Heart right ventricle (tissue), 16 donors: ENCODE data around the gene TMEM130. TPM values are rescaled to one million over a fixed set of nuclear protein-coding genes. Genes with fewer than 3 reads are reported as not detected.

Experiments
- ATAC-seq, 8 donors: fragments of 200-7000 bp; cut with Tn5 transposase; one replicate each; pipeline ENCODE4 v1.9.1; 2020; ENCODE audit warnings: mild to moderate bottlenecking in 8 of 8, moderate library complexity in 8 of 8, moderate number of reproducible peaks in 1 of 8
- DNase-seq, 2 donors: peaks; one replicate each; pipeline ENCODE4 v3.0.0-alpha.2; 2020
- H3K27ac ChIP-seq, 10 donors: fragments of 200-600 bp; sonication (generic) in 2 of 10; one replicate each; pipeline versions ENCODE4 v1.5.0 to v1.8.0; 2020 to 2022; ENCODE audit warnings: mild to moderate bottlenecking in 3 of 10
- H3K27me3 ChIP-seq, 7 donors: fragments of 200-600 bp; one replicate each; pipeline ENCODE4 v1.8.0; 2021 to 2022; ENCODE audit warnings: mild to moderate bottlenecking in 2 of 7
- H3K36me3 ChIP-seq, 9 donors: fragments of 200-600 bp; sonication (generic) in 1 of 9; one replicate each; pipeline versions ENCODE4 v1.5.0 to v1.8.0; 2020 to 2022; ENCODE audit warnings: mild to moderate bottlenecking in 2 of 9
- H3K4me1 ChIP-seq, 9 donors: fragments of 200-600 bp; sonication (generic) in 1 of 9; one replicate each; pipeline versions ENCODE4 v1.5.0 to v1.8.0; 2020 to 2022; ENCODE audit warnings: mild to moderate bottlenecking in 4 of 9
- H3K4me3 ChIP-seq, 10 donors: fragments of 200-600 bp; sonication (generic) in 2 of 10; one replicate each; pipeline versions ENCODE4 v1.5.0 to v1.8.0; 2020 to 2022; ENCODE audit warnings: mild to moderate bottlenecking in 7 of 10, moderate library complexity in 2 of 10
- H3K9me3 ChIP-seq, 11 donors: fragments of 200-600 bp in 10 of 11; sonication (generic) in 2 of 11; one replicate each; pipeline versions ENCODE4 v1.5.0 to v1.8.0; 2013 to 2022; ENCODE audit warnings: mild to moderate bottlenecking in 2 of 11, control low read depth in 1 of 11, moderate library complexity in 1 of 11
- CTCF ChIP-seq, 9 donors: fragments of 200-600 bp; sonication (generic) in 2 of 9; IDR thresholded peaks; one replicate each; pipeline versions ENCODE4 v1.5.0 to v1.8.0; 2021 to 2022; ENCODE audit warnings: antibody characterized with exemption in 9 of 9, mild to moderate bottlenecking in 5 of 9, moderate library complexity in 1 of 9
- WGBS, 2 donors: extraction: QIAGEN DNeasy Blood & Tissue Kit; methylation state at CpG; one replicate each; pipeline ENCODE4 v1.1.7; 2013; ENCODE audit warnings: inconsistent platforms in 1 of 2; 5-methylcytosine and 5-hydroxymethylcytosine counted together
- intact Hi-C, 10 donors: fragments of 100-400 bp; cut with DNase I; formaldehyde crosslinking; loops; one replicate each; pipeline versions ENCODE4 v1.11.1 to v1.14.2; 2022
- polyA plus RNA-seq, 2 donors: library from polyadenylated mRNA; stranded (reverse); fragments of 200-250 nt; gene quantifications; one replicate each; pipeline ENCODE4 v1.2.3, GENCODE V29; 2013
- total RNA-seq, 10 donors: library from RNA; stranded (reverse); fragmentation: NEBNext Ultra II Directional in 3 of 10; extraction: Animal tissue kit (Norgen Biotek cat#: 25700) in 3 of 10; gene quantifications; one replicate each; pipeline versions ENCODE4 v1.2.1 to v1.2.4, GENCODE V29; 2021 to 2023
- donor health status: Arrhythmogenic right ventricular cardiomyopathy.
- donor health status: ischemic (EF 13 %, LVEDD 7.1; RV severe dilation, severe dysfunction).
- donor health status: healthy with polysubstance abuse.
- donor health status: DM: no; HTN: yes; CAD: no.
- donor health status: DM: no; HTN: no; CAD: no.
- donor health status: ischemic (EF 25% LVEDD 6.9; RV normal size, moderate dysfunction).
- donor health status: ischemic (EF 25% LVEDD 5.7; RV mildly dilated, moderate dysfunction).
- donor health status: healthy.
- donor health status: DM: yes; HTN: yes; CAD: no.
- donor health status: Ischemic cardiomyopathy.
- donor health status: ischemic (EF 35%, LVEDD 5.7; RV mildly dilated, moderate dysfunction).
- donor health status: nonischemic (EF 11% LVEDD 7.7; RV severe dilation, severe dysfunction).
- donor health status: DM: yes; HTN: yes; CAD: no.
- donor health status: PGD.
- donor health status: ischemic (EF 29% LVEDD 5.4; RV normal size, mild dysfunction).
- donor health status: nonischemic (EF 23%, LVEDD 6.1; RV moderate dilation, normal function).

TMEM130 gene
- total and polyA plus RNA-seq, 12 donors = 0.12 to 1.5 (median 0.25) TPM; not detected in 8

- H3K4me3 ChIP-seq = no peak overlapping the region
- peaks cover 0 to 17% (median 2%) of the 10 kb centered on the region in 7 donors for H3K27me3 ChIP-seq
- H3K36me3 ChIP-seq = no peaks in the 10 kb centered on the region
- no peaks in the 10 kb centered on the region for H3K9me3 ChIP-seq
- intact Hi-C loops = loop anchor here in 8 of 10 donors (1.0 to 10.0 kb wide), 8 partner anchors 83 to 545 kb away; no protein-coding TSS in a partner anchor
- ATAC-seq (no peak), DNase-seq (no peak)
- H3K4me1 ChIP-seq = peaks cover 0 to 6% (median 0%) of the 10 kb centered on the region in 9 donors
- TF ChIP-seq CTCF (IDR thresholded peaks at IDR 0.05) = no peak
- 76 to 79% methylated on average over 11 of the region's 11 CpGs for WGBS, 2 donors
- H3K27ac ChIP-seq = no peak overlapping the region
These were observed 29.7 kb downstream of the TMEM130 start for GRCh38 chr7:98840096-98840495.

- H3K9me3 ChIP-seq = no peaks in the 10 kb centered on the region
- ATAC-seq = no peak
- no peak for TF ChIP-seq CTCF (IDR thresholded peaks at IDR 0.05)
- no peaks in the 10 kb centered on the region for H3K36me3 ChIP-seq
- H3K27ac ChIP-seq = no peak overlapping the region
- peaks cover 0 to 17% (median 2%) of the 10 kb centered on the region in 7 donors for H3K27me3 ChIP-seq
- WGBS, 2 donors = 77 to 81% methylated on average over 5 of the region's 5 CpGs
- intact Hi-C loops = loop anchor here in 4 of 10 donors (2.0 to 5.0 kb wide), 2 partner anchors 80 to 83 kb away; no protein-coding TSS in a partner anchor
- no peak for DNase-seq
- H3K4me1 ChIP-seq = peaks cover 0 to 6% (median 0%) of the 10 kb centered on the region in 9 donors
- H3K4me3 ChIP-seq = no peak overlapping the region
These were observed 32.2 kb downstream of the TMEM130 start for GRCh38 chr7:98837630-98837972.

- intact Hi-C loops = loop anchor here in 5 of 10 donors (1.0 to 5.0 kb wide), 3 partner anchors 80 to 82 kb away; no protein-coding TSS in a partner anchor
- DNase-seq (peak in 1 of 2 donors; percentile 25), ATAC-seq (peak in 4 of 8 donors; percentile 48 to 60 (median 60))
- Histone ChIP-seq H3K4me3 (no peak overlapping the region), H3K4me1 (peaks cover 0 to 6% (median 0%) of the 10 kb centered on the region in 9 donors), H3K9me3 (no peaks in the 10 kb centered on the region), H3K27me3 (peaks cover 0 to 17% (median 2%) of the 10 kb centered on the region in 7 donors), H3K36me3 (no peaks in the 10 kb centered on the region), H3K27ac (no peak overlapping the region)
- TF ChIP-seq CTCF (IDR thresholded peaks at IDR 0.05) = peak; percentile 21 to 65 (median 57)
- 34 to 36% methylated on average over 10 of the region's 10 CpGs for WGBS, 2 donors
These were observed 32.8 kb downstream of the TMEM130 start for GRCh38 chr7:98836811-98837629.

GRCh38 chr7:98834949-98835348 is 34.9 kb downstream of the TMEM130 start:
- no peak overlapping the region for H3K27ac ChIP-seq
- H3K36me3 ChIP-seq = no peaks in the 10 kb centered on the region
- no peaks in the 10 kb centered on the region for H3K9me3 ChIP-seq
- peaks cover 0 to 9% (median 2%) of the 10 kb centered on the region in 7 donors for H3K27me3 ChIP-seq
- no peak for TF ChIP-seq CTCF (IDR thresholded peaks at IDR 0.05)
- H3K4me1 ChIP-seq = peaks cover 0 to 4% (median 0%) of the 10 kb centered on the region in 9 donors
- intact Hi-C loops = loop anchor here in 3 of 10 donors (5.0 kb wide), 1 partner anchor 78 kb away; no protein-coding TSS in a partner anchor
- no peak for ATAC-seq
- no peak for DNase-seq
- no peak overlapping the region for H3K4me3 ChIP-seq
- WGBS, 2 donors = 72 to 76% methylated on average over 8 of the region's 8 CpGs
